Kidney epithelial cell (primary cell): ENCODE measurements around the gene NHLRC1. TPM values are rescaled to one million over a fixed set of nuclear protein-coding genes. Genes with fewer than 3 reads are reported as not detected.

Experiments used
- DNase-seq: peaks from one replicate; pipeline ENCODE4 v3.0.0-alpha.2; 2010; ENCODE audit warnings: low read depth
- H3K27me3 ChIP-seq: 2 replicates; pipeline ENCODE4 v1.6.0; 2011; ENCODE audit warnings: low read length; ENCODE audit not compliant: control insufficient read depth, insufficient read depth
- H3K36me3 ChIP-seq: 2 replicates; pipeline ENCODE4 v1.5.1; 2011; ENCODE audit warnings: low read length; ENCODE audit not compliant: control insufficient read depth, insufficient read depth
- H3K4me3 ChIP-seq: 2 replicates; pipeline ENCODE4 v1.5.1; 2011; ENCODE audit warnings: low read depth, mild to moderate bottlenecking, control low read depth, low read length
- CTCF ChIP-seq: IDR thresholded peaks from 2 replicates; pipeline ENCODE4 v1.5.1; 2011; ENCODE audit warnings: mild to moderate bottlenecking, moderate library complexity, low read length, control low read depth, inconsistent platforms; ENCODE audit not compliant: insufficient read depth, poor library complexity, severe bottlenecking
- total RNA-seq: library from RNA; depleted of rRNA; stranded (reverse); fragments of >200 nt; gene quantifications from 2 replicates; pipeline ENCODE4 v1.2.3, GENCODE V29; 2015

Gene NHLRC1
- total RNA-seq, 1 donor from 2014 or later = 3.1 TPM

- no peak for DNase-seq
- no peak overlapping the region for H3K4me3 ChIP-seq
- TF ChIP-seq CTCF = no peak
- H3K36me3 ChIP-seq = no peaks in the 10 kb centered on the region
- no peaks in the 10 kb centered on the region for H3K27me3 ChIP-seq
Measured at GRCh38 chr6:18115356-18115755, 7.1 kb downstream of the NHLRC1 start.

GRCh38 chr6:18110162-18110561 is 12.3 kb downstream of the NHLRC1 start:
- no peaks in the 10 kb centered on the region for H3K27me3 ChIP-seq
- DNase-seq = no peak
- H3K36me3 ChIP-seq = no peaks in the 10 kb centered on the region
- TF ChIP-seq CTCF = no peak
- no peak overlapping the region for H3K4me3 ChIP-seq

- H3K27me3 ChIP-seq = no peaks in the 10 kb centered on the region
- TF ChIP-seq CTCF = no peak
- H3K4me3 ChIP-seq = no peak overlapping the region
- no peaks in the 10 kb centered on the region for H3K36me3 ChIP-seq
- no peak for DNase-seq
Measured at GRCh38 chr6:18107061-18107460, 15.4 kb downstream of the NHLRC1 start.

GRCh38 chr6:18102783-18103509 is 19.5 kb downstream of the NHLRC1 start:
- H3K27me3 ChIP-seq = no peaks in the 10 kb centered on the region
- DNase-seq = no peak
- H3K36me3 ChIP-seq = no peaks in the 10 kb centered on the region
- TF ChIP-seq CTCF = no peak
- no peak overlapping the region for H3K4me3 ChIP-seq

- Histone ChIP-seq H3K36me3 (no peaks in the 10 kb centered on the region), H3K4me3 (no peak overlapping the region), H3K27me3 (no peaks in the 10 kb centered on the region)
- TF ChIP-seq CTCF = no peak
- no peak for DNase-seq
Measured at GRCh38 chr6:18101873-18102272, 20.6 kb downstream of the NHLRC1 start.

DNA sequence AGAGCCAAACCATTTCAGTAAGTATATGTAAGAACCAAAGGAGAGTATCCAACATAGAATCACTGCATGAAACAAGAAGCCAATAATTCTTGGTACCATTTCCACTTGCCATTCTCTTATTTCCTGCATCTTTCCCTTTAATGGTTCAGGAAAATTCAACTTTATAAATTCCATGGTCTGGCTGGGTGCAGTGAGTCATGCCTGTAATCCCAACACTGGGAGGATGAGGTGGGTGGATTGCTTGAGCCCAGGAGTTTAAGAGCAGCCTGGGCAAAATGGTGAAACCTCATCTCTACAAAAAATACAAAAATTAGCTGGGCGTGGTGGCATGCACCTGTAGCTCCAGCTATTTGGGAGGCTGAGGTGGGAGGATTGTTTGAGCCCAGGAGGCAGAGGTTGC is 21.2 kb downstream of the NHLRC1 start:
- TF ChIP-seq CTCF = no peak
- no peak for DNase-seq

More for the DNA sequence above, 21.2 kb downstream of the NHLRC1 start:
- Histone ChIP-seq H3K36me3 (no peaks in the 10 kb centered on the region), H3K4me3 (no peak overlapping the region), H3K27me3 (no peaks in the 10 kb centered on the region)
